Bronchial epithelial cell (primary cell): Measurements from ENCODE around the gene MYCN. TPM values are rescaled to one million over a fixed set of nuclear protein-coding genes. Genes with fewer than 3 reads are reported as not detected.
A peak's percentile ranks its signal among the peaks of the same experiment; 100 is the strongest.

Experiments
- DNase-seq: peaks from one replicate; pipeline ENCODE4 v3.0.0-alpha.2; 2010; ENCODE audit warnings: low read depth
- FAIRE-seq: peaks from 2 replicates; lab custom pipeline; 2011; peaks lifted over from hg19 to GRCh38; lab: Jason Lieb, UNC
- H3K27me3 ChIP-seq: 2 replicates; pipeline ENCODE4 v1.5.1; 2011; ENCODE audit warnings: low read length; ENCODE audit not compliant: control insufficient read depth, insufficient read depth
- H3K36me3 ChIP-seq: 2 replicates; pipeline ENCODE4 v1.5.1; 2011; ENCODE audit warnings: low read length; ENCODE audit not compliant: control insufficient read depth, insufficient read depth
- H3K4me3 ChIP-seq: 2 replicates; pipeline ENCODE4 v1.5.1; 2011; ENCODE audit warnings: mild to moderate bottlenecking, low read depth, low read length, control low read depth
- total RNA-seq: library from RNA; depleted of rRNA; stranded (reverse); fragments of >200 nt; gene quantifications from 2 replicates; pipeline ENCODE4 v1.2.1, GENCODE V29; 2014
- TF ChIP-seq, protein P1 (sequence below): IDR thresholded peaks from 2 replicates; pipeline ENCODE4 v1.5.1; 2011; ENCODE audit warnings: mild to moderate bottlenecking, moderate library complexity, low read length, control low read depth, inconsistent platforms; ENCODE audit not compliant: insufficient read depth, severe bottlenecking

The MYCN gene
- not detected in 2 replicates for total RNA-seq

DNA sequence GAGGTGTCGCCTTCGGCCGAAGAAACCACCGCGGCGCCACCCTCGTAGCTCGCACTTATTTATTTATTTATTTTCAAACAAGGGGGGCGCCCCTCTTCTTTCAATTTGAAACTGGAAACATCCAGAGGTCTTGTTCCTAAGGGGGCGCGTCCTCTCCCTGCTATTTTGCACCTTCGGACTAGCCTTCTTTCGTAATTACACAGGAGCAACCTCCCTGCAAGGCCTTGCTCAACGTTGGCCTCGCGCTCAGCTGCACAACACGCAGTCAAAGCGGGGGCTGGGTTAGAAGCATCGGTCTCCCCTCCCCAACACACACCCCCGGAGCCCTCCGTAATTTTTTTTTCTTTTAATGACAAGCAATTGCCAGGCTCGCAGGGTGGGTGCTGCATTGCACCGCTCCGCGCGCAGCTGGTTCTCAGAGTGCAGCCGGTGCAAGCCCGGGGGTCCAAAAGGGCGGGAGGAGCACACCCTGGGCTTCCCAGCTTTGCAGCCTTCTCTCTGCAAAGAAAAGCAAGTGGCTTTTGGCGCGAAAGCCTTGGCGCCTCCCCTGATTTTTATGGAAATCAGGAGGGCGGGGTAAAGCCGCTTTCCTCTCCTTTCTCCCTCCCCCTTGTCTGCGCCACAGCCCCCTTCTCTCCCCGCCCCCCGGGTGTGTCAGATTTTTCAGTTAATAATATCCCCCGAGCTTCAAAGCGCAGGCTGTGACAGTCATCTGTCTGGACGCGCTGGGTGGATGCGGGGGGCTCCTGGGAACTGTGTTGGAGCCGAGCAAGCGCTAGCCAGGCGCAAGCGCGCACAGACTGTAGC, at the start of gene MYCN:
Gene MYCN (plus strand): TSS at position 697 of the 807 bp plus-strand sequence. CDS start 1,515 bp downstream, outside the sequence.
- FAIRE-seq (no peak), DNase-seq (peak; percentile 28)
- Histone ChIP-seq H3K4me3 (peak within 1 kb of the TSS; percentile 4), H3K27me3 (peaks cover 44% of the 10 kb centered on the region), H3K36me3 (no peaks in the 10 kb centered on the region)
- TF ChIP-seq, protein P1, sequence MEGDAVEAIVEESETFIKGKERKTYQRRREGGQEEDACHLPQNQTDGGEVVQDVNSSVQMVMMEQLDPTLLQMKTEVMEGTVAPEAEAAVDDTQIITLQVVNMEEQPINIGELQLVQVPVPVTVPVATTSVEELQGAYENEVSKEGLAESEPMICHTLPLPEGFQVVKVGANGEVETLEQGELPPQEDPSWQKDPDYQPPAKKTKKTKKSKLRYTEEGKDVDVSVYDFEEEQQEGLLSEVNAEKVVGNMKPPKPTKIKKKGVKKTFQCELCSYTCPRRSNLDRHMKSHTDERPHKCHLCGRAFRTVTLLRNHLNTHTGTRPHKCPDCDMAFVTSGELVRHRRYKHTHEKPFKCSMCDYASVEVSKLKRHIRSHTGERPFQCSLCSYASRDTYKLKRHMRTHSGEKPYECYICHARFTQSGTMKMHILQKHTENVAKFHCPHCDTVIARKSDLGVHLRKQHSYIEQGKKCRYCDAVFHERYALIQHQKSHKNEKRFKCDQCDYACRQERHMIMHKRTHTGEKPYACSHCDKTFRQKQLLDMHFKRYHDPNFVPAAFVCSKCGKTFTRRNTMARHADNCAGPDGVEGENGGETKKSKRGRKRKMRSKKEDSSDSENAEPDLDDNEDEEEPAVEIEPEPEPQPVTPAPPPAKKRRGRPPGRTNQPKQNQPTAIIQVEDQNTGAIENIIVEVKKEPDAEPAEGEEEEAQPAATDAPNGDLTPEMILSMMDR = peak; percentile 80

DNA sequence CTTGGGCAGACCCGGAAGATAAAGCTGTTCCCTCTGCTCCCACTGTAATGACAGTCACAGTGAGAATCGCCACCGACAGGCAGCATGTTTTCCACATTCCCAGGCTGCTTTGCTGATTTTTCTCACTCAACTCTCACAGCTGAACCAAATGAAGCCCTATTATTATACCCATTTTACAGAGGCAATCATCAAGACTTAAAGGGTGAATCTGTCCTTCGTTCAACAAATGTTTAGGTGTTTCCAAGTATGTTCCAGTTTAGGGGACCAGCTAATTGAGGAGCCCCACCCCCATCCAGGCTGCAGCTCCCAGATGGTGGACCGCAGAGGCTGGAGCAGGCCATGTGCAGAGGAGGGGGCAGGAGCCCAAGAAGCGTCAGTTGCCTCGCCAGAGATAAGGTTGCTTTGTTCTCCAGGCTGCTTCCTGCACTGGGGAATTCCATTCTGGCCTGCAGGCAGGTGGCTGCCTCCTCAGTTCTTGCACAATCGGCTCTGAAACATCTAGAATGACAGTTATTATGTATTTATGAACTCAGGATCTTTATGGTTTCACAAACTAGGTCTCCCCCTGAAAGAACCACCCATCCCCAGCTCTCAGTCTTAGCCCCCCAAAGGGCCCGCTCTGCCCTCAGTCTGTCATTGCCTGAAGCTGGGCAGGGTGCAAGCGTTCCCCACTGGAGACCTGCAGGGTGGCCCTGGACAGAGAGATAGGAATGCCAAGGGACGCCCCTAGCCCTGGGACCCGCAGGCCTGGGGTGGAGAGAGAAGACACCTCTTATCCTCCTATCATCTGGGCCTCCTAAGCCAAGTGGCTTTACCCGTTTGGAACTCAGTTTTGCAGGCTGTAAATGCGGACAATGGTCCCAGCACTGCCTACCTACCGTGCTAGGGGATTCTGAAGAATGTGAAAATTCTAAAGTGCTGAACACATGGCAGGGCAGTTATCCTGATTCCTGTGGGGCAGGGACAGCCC, 49.1 kb upstream of the MYCN start:
- Histone ChIP-seq H3K36me3 (no peaks in the 10 kb centered on the region), H3K27me3 (peaks cover under 1% of the 10 kb centered on the region), H3K4me3 (no peak overlapping the region)
- TF ChIP-seq, protein P1 = no peak
- DNase-seq (peak; percentile 83), FAIRE-seq (no peak)

DNA sequence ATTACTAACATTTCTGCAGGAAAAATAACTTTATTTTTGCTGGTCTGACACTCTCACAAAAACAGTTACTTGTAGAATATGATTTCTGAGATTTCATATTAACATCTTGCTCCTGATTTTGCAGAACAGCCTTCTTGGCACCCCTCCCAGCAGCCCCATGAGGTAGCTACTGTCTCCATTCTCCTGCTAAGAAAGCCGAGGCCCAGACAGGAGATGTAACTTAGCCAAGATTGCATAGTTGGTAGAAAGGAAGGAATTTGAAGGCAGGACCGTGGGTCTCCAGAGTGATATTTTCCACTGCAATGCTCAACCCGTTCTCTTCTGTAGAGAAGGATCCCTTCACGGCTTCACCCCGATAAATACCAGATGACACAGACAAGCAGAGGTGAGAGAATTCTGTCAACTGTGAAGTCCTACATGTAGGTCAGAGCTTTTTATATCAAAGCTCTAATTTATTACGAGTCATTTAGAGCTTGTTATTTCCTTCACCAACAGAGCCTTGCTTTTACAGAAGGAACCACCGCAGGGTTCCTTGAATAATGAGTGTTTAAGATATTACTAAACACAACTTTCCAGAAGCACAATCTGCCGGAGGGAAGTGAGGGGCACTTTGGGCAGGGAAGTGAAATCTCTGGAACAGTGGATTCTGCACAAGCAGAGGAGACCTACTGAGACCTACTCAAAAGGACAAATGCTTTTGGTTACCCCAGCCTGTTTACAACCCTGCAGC, 48.0 kb upstream of the MYCN start:
- DNase-seq = no peak
- Histone ChIP-seq H3K36me3 (no peaks in the 10 kb centered on the region), H3K4me3 (no peak overlapping the region), H3K27me3 (no peaks in the 10 kb centered on the region)
- TF ChIP-seq, protein P1 = no peak
- FAIRE-seq = no peak

DNA sequence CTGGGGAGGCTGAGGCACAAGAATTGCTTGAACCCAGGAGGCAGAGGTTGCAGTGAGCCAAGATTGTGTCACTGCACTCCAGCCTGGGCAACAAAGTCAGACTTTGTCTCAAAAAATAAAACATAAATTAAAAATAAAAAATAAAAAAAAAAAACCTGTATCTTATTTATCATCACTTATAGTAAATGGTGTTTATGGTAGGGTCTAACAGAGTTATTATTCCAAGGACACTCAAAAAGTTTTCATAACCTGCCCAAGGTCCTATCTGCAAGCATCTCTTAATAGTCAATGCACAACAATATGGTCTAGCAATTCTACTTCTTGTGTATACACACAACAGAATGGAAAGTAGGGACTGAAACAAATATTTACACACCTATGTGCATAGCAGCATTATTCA, 47.3 kb upstream of the MYCN start:
- no peak for DNase-seq
- TF ChIP-seq, protein P1 = no peak
- no peak for FAIRE-seq
- Histone ChIP-seq H3K36me3 (no peaks in the 10 kb centered on the region), H3K27me3 (no peaks in the 10 kb centered on the region), H3K4me3 (no peak overlapping the region)

DNA sequence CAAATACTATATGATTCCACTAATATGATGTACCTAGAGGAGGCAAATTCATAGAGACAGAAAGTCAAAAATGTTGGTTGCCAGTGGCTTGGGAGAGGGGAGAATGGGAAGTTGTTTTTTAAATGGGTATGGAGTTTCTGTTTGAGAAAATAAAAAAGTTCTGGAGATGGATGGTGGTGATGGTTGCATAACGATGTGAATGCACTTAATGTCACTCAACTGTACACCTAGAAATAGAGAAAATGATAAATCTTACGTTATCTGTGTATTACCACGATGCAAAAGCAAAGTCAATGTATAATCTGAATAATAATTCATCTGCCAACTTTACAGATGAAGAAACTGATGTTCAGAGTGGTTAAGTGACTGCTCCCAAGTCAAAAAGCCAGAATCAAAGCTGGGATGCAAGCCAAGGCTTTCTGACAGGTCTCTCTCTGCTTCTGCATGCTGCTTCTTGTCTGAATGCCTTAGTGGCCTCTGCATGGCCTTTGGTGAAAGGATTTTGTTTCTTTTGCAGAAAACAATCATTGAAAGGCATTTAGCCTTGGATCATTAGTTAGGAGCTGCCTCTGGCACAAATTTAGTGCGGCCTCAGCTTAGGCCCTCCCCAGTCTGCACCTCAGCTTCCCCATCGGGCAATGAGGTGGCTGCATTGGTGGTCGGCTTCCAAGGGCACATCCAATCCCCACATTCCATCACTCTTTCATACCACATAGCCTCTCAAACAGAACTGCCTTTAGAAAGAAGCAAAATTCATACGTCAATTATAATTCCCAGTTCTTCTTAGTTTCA, 46.5 kb upstream of the MYCN start:
- no peaks in the 10 kb centered on the region for H3K27me3 ChIP-seq
- peak; percentile 89 for DNase-seq
- H3K36me3 ChIP-seq = no peaks in the 10 kb centered on the region
- no peak for FAIRE-seq
- H3K4me3 ChIP-seq = no peak overlapping the region
- TF ChIP-seq, protein P1 = no peak
